LNCaP clone FGC (cell line): ENCODE results near the gene RALGAPA2.

ENCODE experiments used
- DNase-seq: peaks from one replicate; pipeline ENCODE4 v3.0.0-alpha.2; 2011; ENCODE audit warnings: low read depth
- H3K4me3 ChIP-seq: 2 replicates; pipeline ENCODE4 v1.5.1; 2011; ENCODE audit warnings: mild to moderate bottlenecking, low read depth, low read length, control low read depth
- CTCF ChIP-seq: IDR thresholded peaks from 2 replicates; pipeline ENCODE4 v1.5.1; 2012; ENCODE audit warnings: mild to moderate bottlenecking; ENCODE audit not compliant: control insufficient read depth, insufficient read depth; ENCODE audit errors: extremely low read depth

The RALGAPA2 gene

GRCh38 chr20:20731000-20731944, 18.8 kb upstream of the RALGAPA2 start:
- no peak for DNase-seq
- no peak for TF ChIP-seq CTCF
- H3K4me3 ChIP-seq, result no peak overlapping the region

GRCh38 chr20:20729563-20729962, 17.1 kb upstream of the RALGAPA2 start:
- no peak for TF ChIP-seq CTCF
- no peak overlapping the region for H3K4me3 ChIP-seq
- no peak for DNase-seq

DNA sequence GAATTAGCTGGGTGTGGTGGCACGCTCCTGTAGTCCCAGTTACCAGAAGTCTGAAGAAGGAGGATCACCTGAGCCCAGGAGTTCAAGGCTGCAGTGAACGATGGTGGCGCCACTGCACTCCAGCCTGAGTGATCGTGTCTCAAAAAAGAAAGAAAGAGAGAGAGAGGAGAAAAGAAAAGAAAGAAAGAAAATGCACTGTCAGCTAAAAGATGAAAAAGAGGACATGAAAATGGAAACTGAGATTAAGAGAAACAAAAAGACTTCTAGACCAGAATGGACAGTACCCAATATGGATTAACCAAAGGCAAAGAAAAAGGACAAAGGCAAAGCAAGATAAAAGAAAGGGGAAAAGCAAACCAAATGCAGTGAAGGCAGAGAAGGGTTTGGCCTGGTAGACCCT, 9.0 kb upstream of the RALGAPA2 start:
- TF ChIP-seq CTCF, result 0 out of 2 replicates have a peak, but pooled peaks have one; percentile 1
- H3K4me3 ChIP-seq, result no peak overlapping the region
- DNase-seq, result no peak

DNA sequence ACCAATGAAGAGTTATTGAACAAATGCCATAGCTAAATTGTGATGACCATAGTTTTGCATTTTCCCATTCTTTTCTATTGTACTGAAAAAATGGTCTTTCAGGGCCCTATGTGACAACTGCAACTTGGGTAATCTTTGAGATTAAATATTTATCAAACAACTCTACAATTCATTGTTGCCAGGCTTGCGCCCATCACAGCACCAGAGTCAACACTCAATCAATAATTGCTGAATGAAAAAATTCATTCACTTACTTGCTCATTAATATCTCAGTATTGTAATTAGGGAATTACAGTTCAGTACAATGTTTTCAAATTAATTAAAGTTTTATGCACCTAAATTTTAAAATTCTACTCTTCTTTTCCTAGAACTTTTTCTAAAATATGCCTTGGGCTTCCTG, 7.7 kb upstream of the RALGAPA2 start:
- no peak for DNase-seq
- no peak for TF ChIP-seq CTCF
- no peak overlapping the region for H3K4me3 ChIP-seq

DNA sequence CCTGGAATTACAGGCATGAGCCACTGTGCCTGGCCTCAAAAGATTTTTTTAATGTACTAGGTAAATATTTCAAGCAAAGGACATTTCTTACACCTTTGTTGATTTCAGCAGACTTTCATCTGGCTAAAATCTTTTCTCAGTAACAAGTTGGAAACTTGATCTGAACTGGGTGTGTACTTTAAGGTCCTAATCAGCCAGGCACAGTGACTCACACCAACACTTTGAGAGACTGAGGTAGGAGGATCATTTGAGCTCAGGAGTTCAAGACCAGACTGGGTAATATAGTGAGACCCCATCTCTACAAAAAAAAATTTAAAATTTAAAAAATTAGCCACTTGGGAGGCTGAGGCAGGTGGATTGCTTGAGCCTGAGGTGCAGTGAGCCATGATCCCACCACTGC, 7.0 kb upstream of the RALGAPA2 start:
- no peak for DNase-seq
- H3K4me3 ChIP-seq, result no peak overlapping the region
- TF ChIP-seq CTCF, result no peak

- DNase-seq, result no peak
- no peak for TF ChIP-seq CTCF
- H3K4me3 ChIP-seq, result peak overlapping the region; percentile 71
Observed at GRCh38 chr20:20713244-20713765, 861 bp upstream of the RALGAPA2 start.
